Esophagus muscularis mucosa (tissue), 4 donors: ENCODE measurements around the gene DGKK. TPM values are rescaled to one million over a fixed set of nuclear protein-coding genes. Genes with fewer than 3 reads are reported as not detected.

Experiments
- DNase-seq: peaks from one replicate; pipeline ENCODE4 v3.0.0-alpha.2; 2017; ENCODE audit errors: extremely low spot score
- H3K27ac ChIP-seq, 4 donors: fragments of 200-600 bp; sonication (generic); replicated peaks in 1 of 4; 1 replicate in 3 of 4; 2 replicates in 1 of 4; pipeline ENCODE4 v1.5.1; 2016 to 2019; ENCODE audit warnings: mild to moderate bottlenecking in 1 of 4
- H3K27me3 ChIP-seq, 4 donors: fragments of 200-600 bp; sonication (generic); one replicate each; pipeline versions ENCODE4 v1.5.1 to v1.6.0; 2016 to 2019
- H3K36me3 ChIP-seq, 4 donors: fragments of 200-600 bp; sonication (generic); one replicate each; pipeline ENCODE4 v1.5.1; 2016 to 2019
- H3K4me1 ChIP-seq, 4 donors: fragments of 200-600 bp; sonication (generic); one replicate each; pipeline ENCODE4 v1.5.1; 2016 to 2019
- H3K4me3 ChIP-seq, 4 donors: fragments of 200-600 bp; sonication (generic); 1 replicate in 2 of 4; 2 replicates in 2 of 4; pipeline ENCODE4 v1.5.1; 2016 to 2019; ENCODE audit warnings: mild to moderate bottlenecking in 4 of 4, moderate library complexity in 1 of 4
- H3K9me3 ChIP-seq, 4 donors: fragments of 200-600 bp; sonication (generic); 1 replicate in 3 of 4; 2 replicates in 1 of 4; pipeline ENCODE4 v1.5.1; 2016 to 2019
- EP300 ChIP-seq: sonication (generic); formaldehyde crosslinking; IDR thresholded peaks from one replicate; pipeline ENCODE4 v1.6.1; 2017; ENCODE audit warnings: antibody characterized with exemption
- POLR2A ChIP-seq: fragments of 450-650 bp; IDR thresholded peaks from one replicate; pipeline ENCODE4 v1.6.1; 2017; ENCODE audit warnings: antibody characterized with exemption, moderate library complexity, mild to moderate bottlenecking, low read depth
- POLR2AphosphoS5 ChIP-seq, 2 donors: sonication (generic); formaldehyde crosslinking; IDR thresholded peaks; one replicate each; pipeline ENCODE4 v1.6.1; 2017; ENCODE audit warnings: antibody characterized with exemption in 2 of 2
- WGBS: methylation state at CpG from one replicate; pipeline ENCODE4 v1.1.5; 2018; 5-methylcytosine and 5-hydroxymethylcytosine counted together
- intact Hi-C: fragments of 100-400 bp; cut with DNase I; formaldehyde crosslinking; loops from one replicate; pipeline ENCODE4 v1.15.1; 2023
- total RNA-seq, 4 donors: library from RNA; depleted of rRNA; stranded (reverse); fragments of >200 nt; gene quantifications; one replicate each; pipeline versions ENCODE4 v1.1.0 to v1.2.1, GENCODE V29; 2016
- TF ChIP-seq, protein P1 (sequence below), 3 experiments: fragments of 200-600 bp in 2 of 3; fragments of 450-650 bp in 1 of 3; sonication (generic) in 2 of 3; IDR thresholded peaks; one replicate each; pipeline ENCODE4 v1.5.1; 2017 to 2019; ENCODE audit warnings: antibody characterized with exemption in 3 of 3, mild to moderate bottlenecking in 2 of 3, moderate library complexity in 1 of 3

Gene DGKK
- total RNA-seq, 4 donors from 2014 or later = not detected

DNA sequence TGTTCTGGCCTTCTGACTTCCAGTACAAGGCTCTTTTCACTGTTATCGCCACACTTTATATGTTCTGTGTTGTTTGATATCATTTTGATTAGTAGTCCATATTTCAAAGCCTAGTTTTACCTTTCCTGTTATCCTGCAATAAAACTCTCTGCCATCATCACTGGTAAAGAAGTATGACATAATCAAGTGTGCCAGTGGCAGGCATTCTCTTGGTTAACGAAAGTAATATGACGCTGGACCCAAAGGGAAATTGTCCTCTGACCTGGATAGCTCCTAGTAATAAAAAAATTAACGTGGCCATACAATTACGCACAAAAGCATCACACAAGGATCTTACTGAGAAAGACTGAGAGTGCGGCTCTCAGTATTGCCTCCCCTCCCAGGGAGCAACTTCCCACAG is 33.8 kb downstream of the DGKK start:
- DNase-seq = no peak
- 82% methylated on average over 6 of the region's 6 CpGs for WGBS
- H3K9me3 ChIP-seq = no peaks in the 10 kb centered on the region
- H3K36me3 ChIP-seq = no peaks in the 10 kb centered on the region
- intact Hi-C loops = no loop called here
- no peaks in the 10 kb centered on the region for H3K4me1 ChIP-seq
- no peak for TF ChIP-seq POLR2AphosphoS5 (IDR thresholded peaks at IDR 0.05)
- no peak for TF ChIP-seq POLR2A
- TF ChIP-seq EP300 = no peak
- TF ChIP-seq, protein P1, sequence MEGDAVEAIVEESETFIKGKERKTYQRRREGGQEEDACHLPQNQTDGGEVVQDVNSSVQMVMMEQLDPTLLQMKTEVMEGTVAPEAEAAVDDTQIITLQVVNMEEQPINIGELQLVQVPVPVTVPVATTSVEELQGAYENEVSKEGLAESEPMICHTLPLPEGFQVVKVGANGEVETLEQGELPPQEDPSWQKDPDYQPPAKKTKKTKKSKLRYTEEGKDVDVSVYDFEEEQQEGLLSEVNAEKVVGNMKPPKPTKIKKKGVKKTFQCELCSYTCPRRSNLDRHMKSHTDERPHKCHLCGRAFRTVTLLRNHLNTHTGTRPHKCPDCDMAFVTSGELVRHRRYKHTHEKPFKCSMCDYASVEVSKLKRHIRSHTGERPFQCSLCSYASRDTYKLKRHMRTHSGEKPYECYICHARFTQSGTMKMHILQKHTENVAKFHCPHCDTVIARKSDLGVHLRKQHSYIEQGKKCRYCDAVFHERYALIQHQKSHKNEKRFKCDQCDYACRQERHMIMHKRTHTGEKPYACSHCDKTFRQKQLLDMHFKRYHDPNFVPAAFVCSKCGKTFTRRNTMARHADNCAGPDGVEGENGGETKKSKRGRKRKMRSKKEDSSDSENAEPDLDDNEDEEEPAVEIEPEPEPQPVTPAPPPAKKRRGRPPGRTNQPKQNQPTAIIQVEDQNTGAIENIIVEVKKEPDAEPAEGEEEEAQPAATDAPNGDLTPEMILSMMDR (IDR thresholded peaks at IDR 0.05) = no peak
- no peak overlapping the region for H3K4me3 ChIP-seq
- H3K27ac ChIP-seq = no peak overlapping the region
- no peaks in the 10 kb centered on the region for H3K27me3 ChIP-seq

DNA sequence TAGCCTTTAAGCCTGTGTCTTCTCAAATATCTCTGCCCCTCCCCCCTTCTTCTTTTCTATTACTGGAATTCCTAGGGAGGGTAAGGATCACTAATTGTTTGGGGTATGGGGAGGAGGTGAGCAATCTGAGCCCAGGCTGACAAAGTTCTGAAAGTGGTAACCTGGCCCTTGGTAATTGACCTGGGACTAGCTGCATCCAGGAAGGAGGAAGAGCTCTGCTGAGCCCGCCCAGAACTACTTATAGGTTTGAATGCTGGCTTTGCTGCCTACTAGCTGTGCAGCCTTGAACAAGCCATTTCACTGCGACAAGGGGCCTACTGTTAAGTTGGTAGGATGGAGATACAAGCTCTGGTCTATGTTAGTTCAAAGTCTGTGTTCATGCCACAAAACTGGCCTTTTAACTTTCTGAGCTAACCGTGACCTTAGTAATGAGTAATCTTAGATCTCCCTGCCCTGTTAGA is 37.8 kb downstream of the DGKK start:
- no peak for DNase-seq
- 41% methylated on average over 3 of the region's 3 CpGs for WGBS
- intact Hi-C loops = no loop called here

DNA sequence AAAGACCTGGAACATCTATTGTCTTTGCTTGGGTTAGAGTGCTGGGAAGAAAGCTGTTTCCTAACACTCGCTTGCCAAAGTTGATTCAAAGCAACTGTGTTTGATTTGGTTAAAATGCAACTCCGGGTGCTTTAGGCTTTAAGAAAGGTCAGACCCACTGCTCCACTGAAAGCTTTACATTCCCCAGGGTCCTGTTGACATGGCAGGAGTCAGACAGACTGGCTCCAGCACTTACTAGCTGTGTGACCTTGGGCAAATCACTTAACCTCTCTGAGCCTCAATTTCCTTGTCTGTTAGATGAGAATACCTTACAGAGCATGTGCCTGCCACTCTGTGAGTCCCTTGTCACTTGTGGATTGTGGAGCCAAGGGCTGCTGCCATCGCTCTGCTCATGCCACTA is 39.0 kb downstream of the DGKK start:
- WGBS = 66% methylated on average over 3 of the region's 3 CpGs
- no peaks in the 10 kb centered on the region for H3K9me3 ChIP-seq
- H3K4me3 ChIP-seq = no peak overlapping the region
- no peaks in the 10 kb centered on the region for H3K4me1 ChIP-seq
- intact Hi-C loops = no loop called here
- H3K27me3 ChIP-seq = peaks cover 0 to 5% (median 0%) of the 10 kb centered on the region in 4 donors
- H3K27ac ChIP-seq = no peak overlapping the region
- H3K36me3 ChIP-seq = no peaks in the 10 kb centered on the region
- no peak for DNase-seq
- TF ChIP-seq POLR2A (no peak), EP300 (no peak), POLR2AphosphoS5 (IDR thresholded peaks at IDR 0.05) (no peak)
- TF ChIP-seq, protein P1 (IDR thresholded peaks at IDR 0.05) = no peak

More for the DNA sequence above, 37.8 kb downstream of the DGKK start:
- H3K27ac ChIP-seq = no peak overlapping the region
- no peaks in the 10 kb centered on the region for H3K9me3 ChIP-seq
- no peaks in the 10 kb centered on the region for H3K36me3 ChIP-seq
- TF ChIP-seq POLR2A (no peak), EP300 (no peak), POLR2AphosphoS5 (IDR thresholded peaks at IDR 0.05) (no peak)
- TF ChIP-seq, protein P1 (IDR thresholded peaks at IDR 0.05) = no peak
- H3K4me3 ChIP-seq = no peak overlapping the region
- H3K27me3 ChIP-seq = peaks cover 0 to 4% (median 0%) of the 10 kb centered on the region in 4 donors
- no peaks in the 10 kb centered on the region for H3K4me1 ChIP-seq

DNA sequence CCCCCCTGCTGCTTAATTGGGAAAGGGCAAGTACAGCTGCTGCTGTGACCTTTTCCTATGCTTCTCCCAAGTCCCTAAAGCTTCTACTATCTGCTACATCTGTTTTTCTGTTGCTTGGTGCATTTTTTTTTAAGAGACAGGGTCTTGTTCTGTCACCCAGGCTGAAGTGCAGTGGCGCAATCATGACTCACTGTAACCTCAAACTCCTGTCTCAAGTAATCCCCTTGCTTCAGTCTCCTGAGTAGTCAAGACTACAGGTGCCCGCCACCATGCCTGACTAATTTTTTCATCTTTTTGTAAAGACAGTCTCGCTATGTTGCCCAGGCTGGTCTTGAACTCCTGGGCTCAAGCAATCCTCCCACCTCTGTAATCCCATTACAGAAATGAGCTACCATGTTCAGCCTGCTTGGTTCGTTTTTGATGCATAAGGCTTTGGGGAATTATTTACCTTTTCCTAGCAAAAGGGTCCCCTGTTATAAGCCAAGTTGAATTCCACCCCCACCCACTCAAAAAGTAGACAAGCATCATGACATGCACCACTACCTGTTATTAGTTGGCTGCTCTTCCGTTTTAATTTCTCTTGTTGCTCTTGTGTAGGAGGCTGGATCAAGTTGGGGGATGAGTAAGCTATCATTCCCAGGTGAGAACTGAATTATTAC is 39.6 kb downstream of the DGKK start:
- no peak for TF ChIP-seq POLR2A
- TF ChIP-seq EP300 = no peak
- no peak for TF ChIP-seq POLR2AphosphoS5 (IDR thresholded peaks at IDR 0.05)
- TF ChIP-seq, protein P1 (IDR thresholded peaks at IDR 0.05) = no peak
- Histone ChIP-seq H3K27me3 (peaks cover 0 to 5% (median 0%) of the 10 kb centered on the region in 4 donors), H3K36me3 (no peaks in the 10 kb centered on the region), H3K4me1 (no peaks in the 10 kb centered on the region), H3K27ac (no peak overlapping the region), H3K4me3 (no peak overlapping the region), H3K9me3 (no peaks in the 10 kb centered on the region)
- WGBS = 68% methylated on average over 5 of the region's 5 CpGs
- intact Hi-C loops = no loop called here
- no peak for DNase-seq
